Measurements from ENCODE around the gene ATP2A1. TPM values are rescaled to one million over a fixed set of nuclear protein-coding genes. Genes with fewer than 3 reads are reported as not detected.

Gene ATP2A1
- total and polyA plus RNA-seq, 2 of the 8 experiments (the other 6 are each of a cell fraction or from before 2014, with no cell fraction given) = 1.7 to 2.4 TPM

DNA sequence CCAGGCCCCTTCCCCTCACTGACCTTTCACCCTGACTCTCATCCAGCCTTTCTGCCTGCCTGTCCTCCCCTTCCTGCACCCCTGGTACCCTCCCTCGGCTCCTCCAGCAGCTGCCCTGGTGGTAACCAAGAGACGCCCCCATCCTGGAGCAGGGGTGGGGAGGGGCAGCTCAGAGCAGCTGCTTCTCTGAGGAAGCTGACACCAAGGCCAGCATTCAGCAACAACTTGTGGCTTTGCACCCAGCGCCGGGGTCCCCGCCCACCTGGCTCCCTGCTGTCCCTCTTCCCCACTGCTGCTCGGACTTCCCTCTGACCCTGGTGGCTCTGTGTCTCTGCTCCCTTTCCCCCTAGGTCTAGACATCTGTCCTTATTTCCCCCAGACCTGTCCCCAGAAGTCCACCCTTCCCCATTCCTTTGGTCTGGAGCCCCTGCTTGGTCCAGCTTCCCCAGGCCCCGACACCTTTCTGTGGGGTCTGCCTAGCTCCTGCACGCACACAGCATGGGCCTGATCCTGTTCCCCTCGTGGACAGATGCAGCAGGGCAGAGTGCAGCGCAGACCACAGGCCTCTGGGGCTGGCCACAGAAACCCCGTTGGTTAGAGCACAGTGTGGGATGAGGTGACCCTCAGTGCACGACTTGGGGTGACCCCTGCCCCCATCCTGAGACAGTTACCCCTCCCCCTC lies 1.2 kb upstream of the ATP2A1 start:
- no peak overlapping the region; a peak in 1 of 7 replicates for H3K9ac ChIP-seq (replicated peaks in 1 of 4; ENCODE audit: extremely low read depth in 1 of 4, low read depth in 3 of 4, low read length in 3 of 4)
- no peak overlapping the region; the same call in 1 of the 2 replicates for H4K8ac ChIP-seq (ENCODE audit: extremely low read depth, insufficient read depth, low read length)
- H3K14ac ChIP-seq (ENCODE audit: insufficient read length) = no peak overlapping the region
- H3K4me1 ChIP-seq (replicated peaks in 1 of 4; ENCODE audit: control insufficient read depth in 3 of 4, insufficient read depth in 4 of 4, low read length in 3 of 4) = peaks cover 0 to 28% (median 17%) of the 10 kb centered on the region in 4 experiments; a peak in 6 of 7 replicates
- H3K23me2 ChIP-seq (ENCODE audit: low read depth, low read length) = peaks cover 13% of the 10 kb centered on the region
- H3K56ac ChIP-seq (replicated peaks; ENCODE audit: insufficient read length, low read depth, low read length) = no peak overlapping the region
- H3K79me2 ChIP-seq (ENCODE audit: control insufficient read depth in 1 of 2, insufficient read depth in 2 of 2, low read length in 2 of 2) = no peaks in the 10 kb centered on the region
- no peak overlapping the region for H2AK5ac ChIP-seq (ENCODE audit: low read depth, low read length)
- H3K79me1 ChIP-seq (ENCODE audit: low read depth, low read length) = no peaks in the 10 kb centered on the region; the same call in none of the 2 replicates
- DNase-seq (ENCODE audit: low read depth in 1 of 2, low spot score in 2 of 2) (no peak), FAIRE-seq (no peak)
- CTCF ChIA-PET (ENCODE audit: partially characterized antibody) = interaction anchor here (1.0 to 4.7 kb wide), 2 partner anchors 11 to 47 kb away, joined by 3 to 42 read pairs; partner anchors contain the start of gene SH2B1
- no peak overlapping the region for H2BK120ac ChIP-seq (replicated peaks; ENCODE audit: low read depth, low read length)
- H3K4ac ChIP-seq (replicated peaks; ENCODE audit: insufficient read length, low read depth, low read length) = peak overlapping the region; percentile 10
- 71% methylated on average over 12 of the region's 12 CpGs; no CpG with 5 or more reads in 1 of the 2 experiments for WGBS, 2 experiments (ENCODE audit: extremely low coverage in 1 of 2, insufficient coverage in 1 of 2, insufficient read length in 1 of 2, insufficient replicate concordance in 2 of 2, low coverage in 1 of 2, low lambda C conversion rate in 2 of 2, missing lambda C conversion rate in 1 of 2)
- peaks cover 0 to 8% (median 7%) of the 10 kb centered on the region in 4 experiments; a peak in 2 of 7 replicates for H3K27me3 ChIP-seq (replicated peaks in 1 of 4; ENCODE audit: control insufficient read depth in 3 of 4, extremely low read depth in 1 of 4, insufficient read depth in 3 of 4, low read length in 3 of 4)
- no peak overlapping the region for H2BK15ac ChIP-seq (ENCODE audit: low read length)
- TF ChIP-seq RNF2 (IDR thresholded peaks at IDR 0.05; ENCODE audit: borderline replicate concordance, low read depth, low read length, missing control alignments, poor library complexity, severe bottlenecking) (no peak), TBP (IDR thresholded peaks at IDR 0.05; ENCODE audit: low read depth, low read length) (no peak), CBX5 (IDR thresholded peaks at IDR 0.05; ENCODE audit: low read depth, low read length) (no peak), RBBP5 (IDR thresholded peaks at IDR 0.05; ENCODE audit: borderline replicate concordance, low read depth, low read length) (no peak), RAD21 (IDR thresholded peaks at IDR 0.05 in 1 of 2, conservative IDR thresholded peaks at IDR 0.05 in 1 of 2; ENCODE audit: low read depth in 2 of 2, low read length in 2 of 2) (no peak), SIX5 (IDR thresholded peaks at IDR 0.05; ENCODE audit: low read depth, low read length) (no peak), SP2 (IDR thresholded peaks at IDR 0.05; ENCODE audit: low read length) (no peak)
- no peak overlapping the region for H3K27ac ChIP-seq (ENCODE audit: low read depth, low read length)
- no peak overlapping the region for H3K23ac ChIP-seq (ENCODE audit: insufficient read length)
- no peak overlapping the region for H3K4me2 ChIP-seq (ENCODE audit: insufficient read depth in 1 of 2, low read depth in 2 of 2, low read length in 2 of 2)
- POLR2A ChIA-PET (ENCODE audit: partially characterized antibody) = interaction anchor here (0.6 to 13.3 kb wide), 4 partner anchors 14 to 83 kb away, joined by 3 to 164 read pairs (median 47); partner anchors contain the start of genes SH2B1 and TUFM
- H3K18ac ChIP-seq (ENCODE audit: extremely low read depth, low read length) = no peak overlapping the region
- H2BK12ac ChIP-seq (ENCODE audit: low read depth, low read length) = no peak overlapping the region
- H4K20me1 ChIP-seq (replicated peaks in 1 of 2; ENCODE audit: control insufficient read depth in 1 of 2, insufficient read depth in 2 of 2, low read length in 2 of 2) = peaks cover 2 to 16% of the 10 kb centered on the region in 2 experiments
- H2AFZ ChIP-seq (ENCODE audit: low read length) = no peak overlapping the region
- H2BK20ac ChIP-seq (ENCODE audit: low read length) = no peak overlapping the region
- no peak overlapping the region for H3K4me3 ChIP-seq (ENCODE audit: extremely low read depth in 1 of 4, insufficient read depth in 2 of 4, low read depth in 3 of 4, low read length in 4 of 4)
- no peak overlapping the region for H4K91ac ChIP-seq (replicated peaks; ENCODE audit: insufficient read length, low read length)
- peaks cover 0 to 2% (median 0%) of the 10 kb centered on the region in 4 experiments; a peak in 4 of 8 replicates for H3K36me3 ChIP-seq (ENCODE audit: control insufficient read depth in 2 of 4, insufficient read depth in 4 of 4, low read length in 3 of 4)
- H3K9me3 ChIP-seq (ENCODE audit: insufficient read depth in 2 of 2, low read depth in 1 of 2, low read length in 1 of 2) = no peaks in the 10 kb centered on the region
- no peak overlapping the region for H4K5ac ChIP-seq (ENCODE audit: insufficient read length, low read depth, low read length)
- peak overlapping the region; percentile 66; the same call in 1 of the 2 replicates for H2BK5ac ChIP-seq (ENCODE audit: low read depth, low read length)

Data from H1 (cell line).